PC-9 (cell line): ENCODE results near the gene MTUS2. TPM values are rescaled to one million over a fixed set of nuclear protein-coding genes. Genes with fewer than 3 reads are reported as not detected.

Experiments
- BruUV-seq: library from RNA; stranded (reverse); fragments of 400-500 nt; replicated peaks from 2 replicates; lab custom pipeline; 2021; lab: Mats Ljungman, UMichigan
- CTCF ChIA-PET: fragments of 300-600 bp; sonication (Branson Sonifier 250); formaldehyde crosslinking; loops from one replicate; lab custom pipeline; 2022; ENCODE audit warnings: antibody characterized with exemption; lab: Charles Lee
- POLR2A ChIA-PET: fragments of 300-600 bp; sonication (Branson Sonifier 250); formaldehyde crosslinking; loops from one replicate; lab custom pipeline; 2022; ENCODE audit warnings: antibody characterized with exemption; ENCODE audit not compliant: unreplicated experiment; lab: Charles Lee
- DNase-seq, 2 experiments: peaks; one replicate each; pipeline versions ENCODE4 v3.0.0 to v3.0.0-alpha.2; 2015 to 2022; ENCODE audit warnings: mixed read lengths in 1 of 2
- H2AFZ ChIP-seq: fragments of 200-600 bp; sonication (generic); 2 replicates; pipeline ENCODE4 v1.8.1; 2017; ENCODE audit warnings: antibody characterized with exemption
- H3F3A ChIP-seq: fragments of 200-600 bp; sonication (generic); 2 replicates; pipeline ENCODE4 v1.8.1; 2017; ENCODE audit warnings: antibody characterized with exemption, mild to moderate bottlenecking, low read depth; ENCODE audit not compliant: insufficient read depth
- H3K27ac ChIP-seq: fragments of 200-600 bp; sonication (generic); 2 replicates; pipeline ENCODE4 v1.6.1; 2016; ENCODE audit warnings: mixed run types
- H3K27me3 ChIP-seq: fragments of 200-600 bp; sonication (generic); 2 replicates; pipeline ENCODE4 v1.6.1; 2016; ENCODE audit warnings: low read depth, mixed run types; ENCODE audit not compliant: insufficient read depth
- H3K36me3 ChIP-seq: fragments of 200-600 bp; sonication (generic); 2 replicates; pipeline ENCODE4 v1.6.1; 2016; ENCODE audit warnings: low read depth, mixed run types
- H3K4me1 ChIP-seq: fragments of 200-600 bp; sonication (generic); replicated peaks from 2 replicates; pipeline ENCODE4 v1.6.1; 2016; ENCODE audit warnings: mixed run types; ENCODE audit not compliant: insufficient read depth
- H3K4me2 ChIP-seq: fragments of 200-600 bp; sonication (generic); 2 replicates; pipeline ENCODE4 v1.6.1; 2017; ENCODE audit warnings: mixed run types
- H3K4me3 ChIP-seq: fragments of 200-600 bp; sonication (generic); 2 replicates; pipeline ENCODE4 v1.6.1; 2016; ENCODE audit warnings: mixed run types
- H3K79me2 ChIP-seq: fragments of 200-600 bp; sonication (generic); 2 replicates; pipeline ENCODE4 v1.6.1; 2017; ENCODE audit warnings: low read depth, mixed run types
- H3K9me2 ChIP-seq: fragments of 200-600 bp; sonication (generic); 2 replicates; pipeline ENCODE4 v1.8.1; 2017; ENCODE audit warnings: mild to moderate bottlenecking; ENCODE audit not compliant: insufficient read depth
- H3K9me3 ChIP-seq: fragments of 200-600 bp; sonication (generic); 2 replicates; pipeline ENCODE4 v1.8.1; 2016; ENCODE audit warnings: low read depth; ENCODE audit not compliant: insufficient read depth
- H4K20me1 ChIP-seq: fragments of 200-600 bp; sonication (generic); 2 replicates; pipeline ENCODE4 v1.8.1; 2017; ENCODE audit not compliant: insufficient read depth
- CTCF ChIP-seq: fragments of 200-600 bp; sonication (generic); conservative IDR thresholded peaks from 2 replicates; pipeline ENCODE4 v1.6.1; 2017; ENCODE audit warnings: mixed run types, antibody characterized with exemption, mild to moderate bottlenecking, moderate library complexity
- EZH2 ChIP-seq: fragments of 200-600 bp; sonication (generic); IDR thresholded peaks from 2 replicates; pipeline ENCODE4 v1.8.0; 2017; ENCODE audit warnings: antibody characterized with exemption, low read depth
- intact Hi-C: fragments of 100-400 bp; cut with micrococcal nuclease; formaldehyde crosslinking; loops from one replicate; pipeline ENCODE4 v1.10.0; 2022; ENCODE audit not compliant: unreplicated experiment
- total RNA-seq: library from RNA; stranded (reverse); gene quantifications from 2 replicates; pipeline ENCODE4 v1.2.3, GENCODE V29; 2021

The MTUS2 gene
- total RNA-seq, 1 experiment from 2014 or later = not detected

GRCh38 chr13:29482504-29482903 lies 662.4 kb downstream of the MTUS2 start:
- H3K4me1 ChIP-seq = no peaks in the 10 kb centered on the region
- no peak for DNase-seq
- no TSS peak for BruUV-seq
- no peaks in the 10 kb centered on the region; the same call in 1 of the 2 replicates for H4K20me1 ChIP-seq
- no peak overlapping the region for H3K27ac ChIP-seq
- no peaks in the 10 kb centered on the region for H3K36me3 ChIP-seq
- H3K27me3 ChIP-seq = peaks cover 93% of the 10 kb centered on the region
- TF ChIP-seq EZH2 (no peak), CTCF (no peak)
- intact Hi-C loops = no loop called here
- no peak overlapping the region for H3K4me2 ChIP-seq
- ChIA-PET POLR2A (no interaction called here), CTCF (no interaction called here)
- no peaks in the 10 kb centered on the region for H3K9me3 ChIP-seq
- no peaks in the 10 kb centered on the region for H3F3A ChIP-seq
- no peak overlapping the region for H3K4me3 ChIP-seq
- H2AFZ ChIP-seq = no peak overlapping the region
- no peaks in the 10 kb centered on the region for H3K9me2 ChIP-seq
- no peaks in the 10 kb centered on the region for H3K79me2 ChIP-seq

GRCh38 chr13:29483211-29483610 lies 663.1 kb downstream of the MTUS2 start:
- Histone ChIP-seq H3K4me1 (no peaks in the 10 kb centered on the region), H3K9me2 (no peaks in the 10 kb centered on the region), H4K20me1 (no peaks in the 10 kb centered on the region; the same call in 1 of the 2 replicates), H3K27ac (no peak overlapping the region), H3K79me2 (no peaks in the 10 kb centered on the region), H3K36me3 (no peaks in the 10 kb centered on the region), H2AFZ (no peak overlapping the region), H3K27me3 (peaks cover 96% of the 10 kb centered on the region), H3K4me2 (no peak overlapping the region), H3K9me3 (no peaks in the 10 kb centered on the region), H3K4me3 (no peak overlapping the region), H3F3A (no peaks in the 10 kb centered on the region)
- no TSS peak for BruUV-seq
- DNase-seq = no peak
- TF ChIP-seq EZH2 (no peak), CTCF (no peak)
- CTCF ChIA-PET = no interaction called here
- POLR2A ChIA-PET = no interaction called here
- intact Hi-C loops = no loop called here

GRCh38 chr13:29483623-29484022 lies 663.5 kb downstream of the MTUS2 start:
- intact Hi-C loops = no loop called here

More at GRCh38 chr13:29483623-29484022, 663.5 kb downstream of the MTUS2 start:
- ChIA-PET CTCF (no interaction called here), POLR2A (no interaction called here)
- H2AFZ ChIP-seq = no peak overlapping the region
- no peak overlapping the region for H3K4me3 ChIP-seq
- no peak for DNase-seq
- no peaks in the 10 kb centered on the region for H3K4me1 ChIP-seq
- H3K36me3 ChIP-seq = no peaks in the 10 kb centered on the region
- H3K79me2 ChIP-seq = no peaks in the 10 kb centered on the region
- H3K27ac ChIP-seq = no peak overlapping the region
- H3K4me2 ChIP-seq = no peak overlapping the region
- no peak for TF ChIP-seq EZH2
- TF ChIP-seq CTCF = no peak
- no peaks in the 10 kb centered on the region; the same call in 1 of the 2 replicates for H4K20me1 ChIP-seq
- no peaks in the 10 kb centered on the region for H3K9me2 ChIP-seq
- no peaks in the 10 kb centered on the region for H3K9me3 ChIP-seq
- H3F3A ChIP-seq = no peaks in the 10 kb centered on the region
- peaks cover 95% of the 10 kb centered on the region for H3K27me3 ChIP-seq
- BruUV-seq = no TSS peak
